Activated CD8-positive, alpha-beta memory T cell treated with anti-CD3 and anti-CD28 coated beads, Interleukin-2, amount 50 U/mL, for 24 hours (primary cell): ENCODE measurements around the gene NAALADL2.
"Not testable (repeated sequence)": the region's sequence is repeated elsewhere in the genome, so short reads cannot be mapped to it uniquely, and the experiment has no call there.

Experiments used
- DNase-seq: peaks from one replicate; pipeline ENCODE4 v3.0.0-alpha.2; 2020; ENCODE audit errors: extremely low read depth

NAALADL2 gene

GRCh38 chr3:175129571-175129970 is 270.4 kb downstream of the NAALADL2 start:
- DNase-seq: no peak

- DNase-seq: not testable (repeated sequence)
Observed at GRCh38 chr3:175131866-175132265, 272.7 kb downstream of the NAALADL2 start.

GRCh38 chr3:175132706-175133105 is 273.6 kb downstream of the NAALADL2 start:
- not testable (repeated sequence) for DNase-seq

- DNase-seq: no peak
Observed at GRCh38 chr3:175144368-175144767, 285.2 kb downstream of the NAALADL2 start.

- DNase-seq: no peak
Observed at GRCh38 chr3:175146258-175146657, 287.1 kb downstream of the NAALADL2 start.

- no peak for DNase-seq
Observed at GRCh38 chr3:175149675-175150074, 290.5 kb downstream of the NAALADL2 start.

- DNase-seq: no peak
Observed at GRCh38 chr3:175150812-175151401, 291.8 kb downstream of the NAALADL2 start.

GRCh38 chr3:175153595-175153994 is 294.5 kb downstream of the NAALADL2 start:
- no peak for DNase-seq

- no peak for DNase-seq
Observed at GRCh38 chr3:175155172-175155571, 296.0 kb downstream of the NAALADL2 start.

- no peak for DNase-seq
Observed at GRCh38 chr3:175159202-175159601, 300.1 kb downstream of the NAALADL2 start.

GRCh38 chr3:175161291-175161690 is 302.2 kb downstream of the NAALADL2 start:
- no peak for DNase-seq

GRCh38 chr3:175163686-175164085 is 304.6 kb downstream of the NAALADL2 start:
- no peak for DNase-seq

GRCh38 chr3:175173117-175173516 is 314.0 kb downstream of the NAALADL2 start:
- DNase-seq: not testable (repeated sequence)

GRCh38 chr3:175176556-175176955 is 317.4 kb downstream of the NAALADL2 start:
- no peak for DNase-seq

GRCh38 chr3:175179055-175179454 is 319.9 kb downstream of the NAALADL2 start:
- no peak for DNase-seq

- DNase-seq: no peak
Observed at GRCh38 chr3:175184392-175184791, 325.3 kb downstream of the NAALADL2 start.

GRCh38 chr3:175185903-175186302 is 326.8 kb downstream of the NAALADL2 start:
- no peak for DNase-seq

- DNase-seq: no peak
Observed at GRCh38 chr3:175186511-175186910, 327.4 kb downstream of the NAALADL2 start.

GRCh38 chr3:175187586-175187985 is 328.5 kb downstream of the NAALADL2 start:
- DNase-seq: no peak

GRCh38 chr3:175192536-175192935 is 333.4 kb downstream of the NAALADL2 start:
- no peak for DNase-seq

GRCh38 chr3:175193815-175194518 is 334.8 kb downstream of the NAALADL2 start:
- DNase-seq: no peak

GRCh38 chr3:175198991-175199783 is 340.1 kb downstream of the NAALADL2 start:
- no peak for DNase-seq

GRCh38 chr3:175199961-175200360 is 340.8 kb downstream of the NAALADL2 start:
- DNase-seq: no peak
